Activated CD4-positive, alpha-beta T cell treated with anti-CD3 and anti-CD28 coated beads, Interleukin-2, amount 50 U/mL, for 4 hours (primary cell): ENCODE results near the gene PLEKHG4.
A peak's percentile ranks its signal among the peaks of the same experiment; 100 is the strongest.

ENCODE experiments used
- DNase-seq, 2 experiments: peaks; one replicate each; pipeline ENCODE4 v3.0.0-alpha.2; 2020

PLEKHG4 gene

GRCh38 chr16:67246081-67246755, 33.1 kb upstream of the PLEKHG4 start:
- no peak for DNase-seq

GRCh38 chr16:67246756-67247191, 32.6 kb upstream of the PLEKHG4 start:
- peak; percentile 32 to 44 for DNase-seq

- DNase-seq, result peak; percentile 93
Measured at GRCh38 chr16:67247192-67248072, 31.9 kb upstream of the PLEKHG4 start, which contains the start of gene FHOD1. Gene FHOD1, minus strand, starts transcription at chr16:67247481. Its CDS starts 71 bp downstream, at chr16:67247410.

GRCh38 chr16:67248073-67248400, 31.3 kb upstream of the PLEKHG4 start:
- no peak for DNase-seq

- DNase-seq, result no peak
Measured at GRCh38 chr16:67248401-67249177, 30.7 kb upstream of the PLEKHG4 start, which contains the start of gene SLC9A5. Gene SLC9A5, plus strand, starts transcription at chr16:67248979. Its CDS starts 36 bp downstream, at chr16:67249015.

- DNase-seq, result no peak
Measured at GRCh38 chr16:67249178-67250044, 29.9 kb upstream of the PLEKHG4 start.

- no peak for DNase-seq
Measured at GRCh38 chr16:67250045-67250327, 29.3 kb upstream of the PLEKHG4 start.

GRCh38 chr16:67252609-67253497, 26.5 kb upstream of the PLEKHG4 start:
- no peak for DNase-seq

GRCh38 chr16:67254801-67255552, 24.4 kb upstream of the PLEKHG4 start:
- DNase-seq, result no peak

- DNase-seq, result no peak
Measured at GRCh38 chr16:67255553-67256221, 23.6 kb upstream of the PLEKHG4 start.

- DNase-seq, result no peak
Measured at GRCh38 chr16:67256701-67257230, 22.6 kb upstream of the PLEKHG4 start.

- no peak for DNase-seq
Measured at GRCh38 chr16:67257486-67258160, 21.7 kb upstream of the PLEKHG4 start.

GRCh38 chr16:67258161-67258835, 21.0 kb upstream of the PLEKHG4 start:
- DNase-seq, result no peak

GRCh38 chr16:67259705-67260104, 19.6 kb upstream of the PLEKHG4 start:
- DNase-seq, result no peak

GRCh38 chr16:67260426-67261063, 18.8 kb upstream of the PLEKHG4 start:
- DNase-seq, result no peak

GRCh38 chr16:67263201-67263600, 16.1 kb upstream of the PLEKHG4 start:
- no peak for DNase-seq

GRCh38 chr16:67264277-67264676, 15.1 kb upstream of the PLEKHG4 start:
- DNase-seq, result no peak

GRCh38 chr16:67264866-67265265, 14.5 kb upstream of the PLEKHG4 start:
- no peak for DNase-seq
